ENCODE measurements around the gene C3.

The C3 gene

DNA sequence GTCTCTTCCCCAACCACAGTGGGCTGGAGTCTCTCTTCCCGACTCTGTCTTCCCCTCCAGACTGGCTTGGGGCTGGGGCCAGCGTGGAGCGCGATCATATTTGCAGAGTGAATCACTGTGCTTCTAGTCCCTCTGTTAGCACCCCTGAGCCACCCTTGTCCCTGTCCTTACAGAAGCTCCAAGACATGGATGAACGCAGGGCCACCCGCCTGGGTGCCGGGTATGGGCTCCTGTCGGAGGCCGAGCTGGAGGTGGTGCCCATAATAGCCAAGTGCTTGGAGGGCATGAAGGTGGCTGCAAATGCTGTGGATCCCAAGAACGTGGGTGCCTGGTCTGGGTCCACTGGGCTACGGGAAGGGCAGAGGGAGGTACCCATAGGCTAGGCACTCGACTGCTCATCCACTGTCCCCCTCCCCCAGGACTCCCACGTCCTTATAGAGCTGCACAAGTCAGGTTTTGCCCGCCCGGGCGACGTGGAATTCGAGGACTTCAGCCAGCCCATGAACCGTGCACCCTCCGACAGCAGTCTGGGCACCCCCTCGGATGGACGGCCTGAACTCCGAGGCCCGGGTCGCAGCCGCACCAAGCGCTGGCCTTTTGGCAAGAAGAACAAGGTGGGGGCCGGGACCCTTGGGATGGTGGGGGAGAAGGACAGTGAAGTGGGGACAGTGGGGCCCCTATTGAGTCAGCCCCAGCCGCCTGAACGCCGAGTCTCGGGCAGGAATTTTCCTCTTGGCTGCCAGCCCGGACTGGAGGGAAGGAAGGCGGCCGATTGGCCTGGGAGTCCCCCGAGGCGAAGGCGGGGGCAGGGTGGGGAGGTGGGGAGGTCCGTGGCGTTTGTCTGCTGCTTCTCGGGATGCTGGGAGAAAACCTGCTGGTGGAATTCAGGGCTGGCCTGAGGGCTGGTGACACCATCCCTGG, 24.2 kb upstream of the C3 start:
- DNase-seq (ENCODE audit: low read depth in 2 of 2) = no peak

DNA sequence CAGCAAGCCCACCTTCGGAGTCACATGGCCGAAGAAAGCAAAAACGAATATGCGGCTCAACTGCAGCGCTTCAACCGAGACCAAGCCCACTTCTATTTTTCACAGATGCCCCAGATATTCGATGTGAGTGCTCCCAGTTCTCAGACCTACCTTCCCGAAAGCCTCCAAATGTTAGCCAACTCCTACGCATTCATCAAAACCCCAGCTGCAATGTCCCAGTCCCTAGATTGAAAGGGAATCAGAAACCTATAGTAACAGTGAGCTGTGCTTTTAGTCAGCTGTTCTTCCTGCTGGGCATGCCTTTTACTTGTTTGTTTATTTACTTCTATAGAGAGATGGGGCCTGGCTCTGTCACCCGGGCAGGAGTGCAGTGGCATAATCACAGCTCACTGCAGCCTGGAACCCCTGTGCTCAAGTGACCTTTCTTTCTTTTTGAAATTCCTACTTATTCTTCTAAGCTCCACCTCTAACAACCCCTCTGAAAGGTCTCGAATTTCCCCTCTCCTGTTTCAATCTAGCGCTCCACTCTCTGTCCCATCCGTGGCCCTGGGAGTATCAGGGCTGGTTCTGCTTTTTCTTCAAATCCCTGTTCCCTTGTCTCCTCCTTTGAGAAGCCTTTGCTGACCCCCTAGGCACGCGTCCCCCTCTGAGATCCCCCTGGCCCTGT, 23.4 kb upstream of the C3 start:
- no peak for DNase-seq (ENCODE audit: low read depth in 2 of 2)

DNA sequence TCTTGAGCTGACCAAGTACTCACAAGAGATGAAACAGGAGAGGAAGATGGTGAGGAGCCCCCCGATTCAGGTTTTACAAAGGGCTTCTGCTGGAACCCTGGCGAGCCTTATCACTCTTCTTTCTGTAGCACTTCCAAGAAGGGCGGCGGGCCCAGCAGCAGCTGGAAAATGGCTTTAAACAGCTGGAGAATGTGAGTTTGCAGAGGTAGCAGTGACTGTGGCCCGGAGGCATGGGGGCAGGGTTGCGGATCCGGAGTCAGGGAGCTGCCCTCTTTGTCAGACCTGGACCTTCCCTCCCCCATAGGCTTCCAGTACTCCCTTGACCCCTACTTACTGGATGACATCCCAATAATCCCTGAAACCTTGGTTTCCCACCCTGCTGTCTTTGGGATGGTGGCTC, 22.6 kb upstream of the C3 start:
- DNase-seq (ENCODE audit: low read depth in 2 of 2) = no peak

DNA sequence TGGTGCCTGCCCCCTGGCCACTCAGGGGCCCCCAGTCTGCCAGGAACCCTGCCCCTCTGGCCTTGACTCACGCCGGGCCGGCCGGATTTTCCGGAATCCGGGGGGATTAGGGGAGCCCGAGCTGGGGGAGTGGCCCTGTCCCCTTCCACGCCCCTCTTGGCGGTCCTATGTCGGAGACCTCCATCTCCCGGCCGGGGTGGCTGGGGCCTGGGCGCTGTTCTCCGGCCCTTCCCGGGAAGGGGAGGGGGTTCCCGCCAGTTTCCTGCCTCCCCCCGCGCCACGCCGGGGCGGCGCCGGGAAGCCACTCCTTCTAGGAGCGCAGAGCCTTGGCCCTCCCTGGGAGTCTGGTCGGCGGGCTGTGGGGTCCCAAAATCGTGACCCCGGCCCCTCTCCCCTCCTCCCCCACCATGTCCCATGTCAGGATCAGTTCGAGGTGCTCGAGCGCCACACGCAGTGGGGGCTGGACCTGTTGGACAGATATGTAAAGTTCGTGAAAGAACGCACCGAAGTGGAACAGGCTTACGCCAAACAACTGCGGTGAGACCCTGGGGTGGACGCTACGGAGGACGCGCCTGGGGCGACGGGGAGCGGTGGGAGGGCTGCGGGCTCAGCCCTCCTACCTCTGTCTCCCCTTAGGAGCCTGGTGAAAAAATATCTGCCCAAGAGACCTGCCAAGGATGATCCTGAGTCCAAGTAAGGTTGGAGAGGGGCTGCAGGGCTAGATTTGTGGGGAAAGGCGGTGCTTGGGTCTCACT, 20.3 kb upstream of the C3 start:
- DNase-seq (ENCODE audit: low read depth in 2 of 2) = peak in 1 of 2 donors; percentile 17

DNA sequence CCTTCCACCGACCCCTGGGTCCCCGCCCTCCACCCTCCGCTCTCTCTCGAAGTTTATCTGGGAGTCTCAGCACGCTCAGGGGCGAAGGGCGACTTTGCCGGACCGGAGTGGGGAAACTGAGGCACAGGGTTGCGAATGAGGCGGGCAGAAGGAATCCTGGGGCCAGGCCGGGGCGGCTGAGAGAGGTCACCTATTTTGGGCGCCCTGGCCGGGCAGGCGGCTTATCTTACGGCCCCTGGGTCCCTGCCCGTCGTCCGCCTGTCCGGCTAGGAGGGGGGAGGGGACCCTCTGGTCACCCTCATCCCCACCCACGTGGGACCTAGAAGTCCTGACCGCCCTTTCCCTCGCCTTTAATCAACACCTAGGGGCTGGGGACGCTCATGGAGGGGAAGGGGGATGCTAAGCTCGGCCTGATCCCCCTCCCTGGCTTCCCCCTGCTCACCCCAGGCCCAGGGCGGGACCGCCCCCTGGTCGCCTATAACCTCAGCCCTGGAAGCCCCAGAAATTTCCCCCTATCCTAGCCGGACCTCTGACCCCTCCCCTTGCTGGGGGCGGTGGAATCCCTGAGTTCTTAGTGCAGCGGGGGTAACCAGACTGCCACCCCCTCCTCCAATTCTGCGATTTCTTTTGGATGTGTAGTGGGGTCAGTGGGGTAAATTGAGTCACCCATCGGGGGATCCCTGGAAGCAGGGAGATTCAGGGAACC, 19.6 kb upstream of the C3 start:
- DNase-seq (ENCODE audit: low read depth in 2 of 2) = no peak

DNA sequence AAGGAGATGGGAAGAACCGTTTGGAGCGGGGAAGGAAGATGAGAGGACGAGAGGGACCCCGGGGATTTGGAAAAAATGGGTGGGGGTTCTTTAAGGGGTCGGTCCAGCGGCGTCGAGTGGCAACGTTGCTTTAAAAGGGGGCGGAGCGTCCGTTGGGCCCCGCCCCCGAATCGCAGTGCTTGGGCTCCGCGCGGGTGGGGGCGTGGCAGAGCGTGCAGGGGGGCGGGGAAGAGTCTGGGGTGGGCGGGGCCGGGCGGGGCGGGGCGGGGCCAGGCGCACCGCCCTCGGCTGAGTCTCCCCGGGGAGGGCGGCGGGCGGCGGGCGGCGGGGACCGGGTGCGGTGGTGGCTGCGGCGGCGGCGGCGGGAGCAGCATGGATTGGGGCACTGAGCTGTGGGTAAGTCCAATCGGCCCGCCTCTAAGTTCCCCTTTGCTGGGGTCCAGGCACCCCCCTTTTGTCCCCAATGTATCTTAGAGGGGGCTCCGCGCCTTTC, 19.0 kb upstream of the C3 start, which contains the start of gene TRIP10:
Gene TRIP10, plus strand, starts transcription at position 291 of the 493 bp plus-strand sequence. Its CDS starts 82 bp downstream, at position 373.
- DNase-seq (ENCODE audit: low read depth in 2 of 2) = peak; percentile 72 to 76

DNA sequence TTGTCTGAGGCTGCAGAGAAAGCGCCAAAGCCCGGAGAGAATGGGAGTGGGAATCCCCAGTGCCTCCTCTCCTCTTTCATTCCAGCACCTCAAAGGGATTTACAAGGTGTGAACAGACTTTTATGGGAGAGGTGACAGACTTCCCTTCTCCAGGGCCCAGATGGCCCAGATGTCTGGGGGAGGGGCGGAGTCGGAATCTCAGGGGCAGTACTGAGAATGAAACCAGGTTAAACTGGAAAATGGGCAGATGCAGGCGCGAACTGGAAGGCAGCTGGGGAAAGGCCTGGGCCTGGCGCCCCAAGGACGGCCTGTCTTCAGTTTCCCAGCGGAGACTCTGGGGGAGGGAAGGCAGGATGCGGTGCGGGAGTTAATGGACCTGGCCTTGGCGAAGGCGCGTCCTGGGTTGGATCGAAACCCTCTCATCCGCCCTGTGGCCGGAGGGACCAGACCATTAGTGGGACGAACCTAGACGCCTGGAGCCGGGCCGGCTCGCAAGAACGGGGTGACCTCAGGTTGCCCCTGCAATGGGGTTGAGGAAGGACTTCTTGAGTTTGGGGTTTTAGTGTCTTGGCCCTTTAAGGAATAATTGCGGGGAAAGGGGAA, 18.4 kb upstream of the C3 start:
- DNase-seq (ENCODE audit: low read depth in 2 of 2) = peak in 1 of 2 donors; percentile 3

DNA sequence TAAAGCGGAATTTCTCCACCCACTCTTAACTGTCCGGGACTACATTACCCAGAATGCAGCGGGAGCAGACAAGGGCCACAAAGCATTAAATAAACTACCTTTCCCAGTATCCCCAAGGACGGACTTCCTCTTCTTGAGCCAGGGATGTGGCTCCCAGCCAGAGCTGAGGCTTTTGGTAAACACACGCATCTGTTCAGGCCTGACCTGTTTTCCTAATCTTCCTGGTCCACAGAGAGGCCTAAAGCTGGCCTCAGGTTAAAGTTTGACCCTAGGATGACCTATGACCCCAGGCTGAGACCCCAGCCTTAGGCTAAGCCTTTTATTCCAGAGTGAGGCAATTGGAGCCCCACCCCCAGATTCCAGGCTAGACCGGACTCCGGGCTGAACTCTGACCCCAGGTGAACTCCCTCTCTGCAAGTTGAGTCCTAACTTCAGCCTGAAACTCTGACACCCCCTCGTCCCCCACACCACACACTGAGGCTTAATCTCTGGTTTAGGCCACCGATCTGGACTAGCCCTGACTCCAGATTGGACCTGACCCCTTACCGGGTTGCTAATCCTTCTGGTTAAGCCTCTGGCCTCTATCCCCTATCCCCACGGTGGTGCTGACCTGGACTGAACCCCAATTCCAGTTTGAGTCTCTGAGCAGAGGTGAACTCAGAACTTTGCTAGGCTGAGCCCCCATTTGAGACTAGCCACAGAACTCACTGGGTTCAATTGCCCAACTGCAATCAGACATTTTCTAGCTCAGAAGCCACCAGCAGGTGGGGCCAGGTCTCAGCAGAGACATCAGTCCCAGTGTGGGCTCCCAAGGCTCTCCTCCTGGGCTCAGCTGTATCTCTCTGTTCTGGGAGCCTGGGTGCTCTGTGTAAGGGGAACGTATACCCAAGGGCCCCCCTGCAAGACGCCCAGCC, 17.7 kb upstream of the C3 start:
- peak; percentile 58 to 79 for DNase-seq (ENCODE audit: low read depth in 2 of 2)

DNA sequence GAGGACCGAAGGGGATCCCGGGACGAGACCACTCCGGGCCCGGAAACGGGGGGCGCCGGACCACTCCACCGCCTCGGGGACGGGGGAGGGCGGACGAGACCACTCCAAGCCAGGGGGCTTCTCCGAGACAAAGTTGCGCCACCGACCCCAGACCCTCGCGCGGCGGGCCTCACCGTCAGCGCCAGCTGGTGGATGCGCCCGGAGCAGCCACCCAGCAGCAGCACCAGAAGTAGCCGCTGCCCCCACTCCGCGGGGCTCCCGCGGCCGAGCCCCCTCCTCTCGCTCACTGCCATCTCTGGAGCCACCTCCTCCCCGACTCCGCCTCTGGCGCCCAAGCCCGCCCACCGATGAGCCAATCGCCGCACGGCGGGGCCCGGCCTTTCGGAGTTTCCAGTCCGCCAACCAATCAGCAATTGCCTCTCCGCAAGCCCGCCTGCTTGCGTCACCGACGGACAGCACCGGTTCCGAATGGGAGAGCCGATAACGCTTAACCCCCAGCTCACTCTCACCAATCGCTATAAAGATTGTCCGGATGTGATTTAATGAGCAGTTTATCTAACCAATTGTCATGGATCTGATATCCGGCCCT, 16.9 kb upstream of the C3 start, which contains the start of gene GPR108:
Gene GPR108, minus strand, starts transcription at position 297 of the 589 bp plus-strand sequence. Its CDS starts 4 bp downstream, at position 293.
- peak; percentile 97 to 98 for DNase-seq (ENCODE audit: low read depth in 2 of 2)

DNA sequence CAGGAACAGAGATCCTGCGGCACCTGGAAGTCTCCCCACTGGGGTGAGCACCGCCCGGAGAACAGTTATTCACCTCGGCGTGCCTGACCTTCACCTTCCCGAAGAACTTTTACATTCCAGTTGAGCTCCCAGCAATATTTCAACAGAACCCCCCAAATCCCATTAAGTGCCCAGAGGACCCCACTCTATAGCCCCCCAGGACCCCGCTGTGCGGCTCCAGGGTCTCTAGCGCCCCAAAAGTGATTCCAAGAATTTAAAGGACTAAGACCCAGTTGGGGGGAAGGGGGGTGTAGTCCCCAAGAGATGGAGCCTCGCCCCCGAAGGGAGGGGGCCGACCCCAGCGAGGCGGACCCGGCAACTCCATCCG, 16.4 kb upstream of the C3 start:
- DNase-seq (ENCODE audit: low read depth in 2 of 2) = no peak

DNA sequence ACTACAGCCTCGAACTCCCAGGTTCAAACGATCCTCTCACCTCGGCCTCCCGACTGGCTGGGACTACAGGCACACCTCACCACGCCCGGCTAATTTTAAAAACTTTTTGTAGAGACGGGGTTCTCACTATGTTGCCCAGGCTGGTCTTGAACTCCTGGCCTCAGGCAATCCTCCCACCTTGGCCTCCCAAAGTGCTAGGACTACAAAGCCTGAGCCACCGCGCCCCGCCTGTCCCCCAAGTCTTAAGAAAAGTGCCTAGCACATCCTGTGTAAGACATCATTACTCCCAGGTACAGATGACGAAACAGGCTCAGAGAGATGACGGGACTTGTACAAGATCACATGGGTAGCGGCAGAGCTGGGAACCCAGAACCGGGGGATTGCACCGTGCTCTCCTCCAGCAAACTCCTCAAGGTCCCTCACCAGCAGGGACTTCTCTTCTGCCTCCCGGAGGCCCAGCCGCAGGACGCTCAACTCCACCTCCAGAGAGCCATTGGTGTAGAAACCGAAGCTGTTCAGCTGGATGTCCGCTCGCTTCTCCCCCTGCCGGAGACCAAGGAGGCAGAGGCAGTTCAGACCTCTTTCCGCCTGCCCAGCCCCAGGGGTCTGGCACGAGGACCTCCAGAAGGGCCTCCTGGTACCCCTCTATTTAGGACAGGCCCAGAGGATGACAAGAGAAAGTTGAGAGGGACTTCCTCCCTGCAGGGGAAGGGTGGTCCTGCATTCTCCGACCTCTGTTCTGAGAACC, 15.9 kb upstream of the C3 start:
- peak; percentile 51 to 61 for DNase-seq (ENCODE audit: low read depth in 2 of 2)

DNA sequence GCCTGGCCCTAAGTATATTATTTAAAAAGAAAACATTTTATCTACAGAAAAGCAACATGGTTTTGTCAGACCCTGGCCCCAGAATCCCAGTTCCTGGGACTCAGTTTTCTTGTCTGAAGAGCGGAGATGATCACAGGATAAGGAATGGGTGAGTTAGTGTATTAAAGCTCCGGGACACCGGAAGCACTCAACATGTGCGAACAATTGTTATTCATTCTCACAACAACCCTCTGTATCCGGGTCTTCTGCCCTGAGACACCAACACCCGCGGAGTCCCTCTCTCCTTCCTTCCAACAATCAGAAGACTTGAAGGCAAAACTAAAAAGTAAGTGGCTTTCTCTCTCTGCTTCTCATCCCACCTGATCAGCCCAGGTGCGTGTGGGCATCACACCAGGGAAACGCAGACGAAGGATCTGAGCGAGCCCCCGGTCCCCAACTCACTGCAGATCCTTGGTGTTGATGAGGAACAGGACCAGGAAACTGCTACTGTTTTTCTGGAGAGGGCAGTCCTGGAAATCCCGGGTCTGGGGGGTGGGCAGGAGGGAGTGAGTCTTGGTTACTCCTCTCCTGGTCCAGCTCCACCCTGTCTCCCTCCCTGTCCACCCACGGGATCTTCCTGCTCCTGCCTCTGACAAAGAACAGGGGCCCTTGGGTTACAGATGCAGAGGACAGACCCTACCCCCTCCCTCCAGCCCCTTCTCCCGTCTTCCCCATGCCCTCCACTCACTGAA, 14.9 kb upstream of the C3 start:
- DNase-seq (ENCODE audit: low read depth in 2 of 2) = no peak

DNA sequence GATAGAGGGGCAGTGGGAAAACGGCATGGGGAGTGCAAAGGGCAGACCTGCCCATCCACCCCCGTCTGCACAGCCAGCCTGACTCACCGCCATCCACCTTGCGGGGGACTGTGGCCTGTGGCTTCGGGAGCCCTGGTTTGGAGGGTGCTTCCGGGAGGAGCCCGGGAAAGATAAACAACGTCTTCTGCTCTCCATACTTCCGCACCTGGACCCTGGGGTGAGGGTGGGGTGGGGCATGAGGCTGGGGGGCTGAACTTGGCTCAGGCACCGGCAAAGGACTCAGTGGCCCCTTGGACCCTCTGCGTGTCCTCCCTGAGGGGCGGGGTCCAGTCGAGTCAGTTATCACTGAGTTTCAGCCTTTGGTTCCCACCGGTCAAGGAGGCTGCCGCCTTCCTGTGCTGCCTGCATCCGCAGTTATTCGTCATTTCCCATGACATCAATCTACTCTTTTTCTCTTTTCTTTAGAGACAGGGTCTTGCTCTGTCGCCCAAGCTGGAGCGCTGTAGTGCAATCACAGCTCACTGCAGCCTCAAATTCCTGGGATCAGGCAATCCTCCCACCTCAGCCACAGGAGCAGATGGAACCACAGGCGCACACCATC, 13.7 kb upstream of the C3 start:
- DNase-seq (ENCODE audit: low read depth in 2 of 2) = no peak

DNA sequence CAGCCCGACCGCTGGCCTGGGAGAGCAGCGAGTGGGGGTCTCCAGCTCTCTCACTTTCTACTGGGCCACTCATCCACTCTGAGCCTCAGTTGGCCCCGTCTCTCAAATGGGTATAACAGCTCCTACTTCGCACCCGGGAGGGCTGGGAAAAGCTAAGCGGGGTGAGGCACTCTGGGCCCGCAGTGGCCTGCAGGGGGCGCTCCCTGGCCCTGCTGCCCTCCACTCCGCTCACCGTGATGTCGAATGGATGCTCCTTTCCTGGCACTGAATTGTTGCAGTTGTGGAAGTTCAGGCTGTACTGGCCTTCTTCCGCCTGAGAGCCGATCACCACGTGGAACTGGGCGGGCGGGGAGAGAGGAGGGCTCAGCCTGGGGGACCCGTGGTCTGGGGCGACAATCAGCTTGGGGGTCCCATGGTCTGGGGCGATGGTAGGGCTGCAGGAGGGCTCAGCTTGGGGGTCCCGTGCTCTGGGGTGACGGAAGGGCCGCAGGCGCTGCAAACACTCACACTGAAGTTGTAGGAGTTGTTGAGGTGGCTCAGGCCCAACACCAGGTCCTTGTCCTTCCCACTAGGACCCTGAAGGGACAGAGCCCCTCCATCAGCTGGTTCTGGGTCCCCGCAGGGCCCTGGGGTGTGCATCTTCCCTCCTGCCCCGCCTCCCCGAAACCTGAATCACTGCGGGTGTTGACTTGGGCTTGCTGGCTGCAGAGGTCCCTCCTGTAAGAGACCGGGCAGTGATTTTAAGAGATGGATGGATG, 13.1 kb upstream of the C3 start:
- no peak for DNase-seq (ENCODE audit: low read depth in 2 of 2)

DNA sequence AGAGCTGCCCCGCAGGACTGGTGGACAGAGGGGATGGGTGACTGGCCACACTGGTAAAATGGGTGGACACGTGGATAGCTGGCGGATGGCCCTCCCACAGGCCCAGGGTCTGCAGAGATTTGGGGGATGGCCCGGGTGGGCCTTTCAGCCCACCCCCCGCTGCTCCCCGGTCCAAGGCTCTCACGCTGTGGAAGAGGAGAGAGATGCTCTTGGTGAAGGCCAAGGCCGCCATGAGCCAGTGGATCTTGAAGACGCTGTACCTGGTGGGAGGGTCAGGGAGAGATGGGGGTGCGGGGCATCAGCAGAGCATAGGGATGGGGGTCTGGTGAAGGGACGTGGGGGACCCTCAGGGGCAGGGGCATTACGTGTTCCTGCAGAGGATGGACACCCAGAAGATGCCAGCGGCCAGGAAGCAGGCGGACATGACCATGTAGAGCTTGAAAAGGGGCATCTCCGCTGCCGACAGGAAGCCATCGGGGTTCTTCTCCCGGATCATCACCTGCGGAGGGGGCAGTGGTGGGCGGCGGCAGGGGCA, 12.4 kb upstream of the C3 start:
- DNase-seq (ENCODE audit: low read depth in 2 of 2) = no peak

DNA sequence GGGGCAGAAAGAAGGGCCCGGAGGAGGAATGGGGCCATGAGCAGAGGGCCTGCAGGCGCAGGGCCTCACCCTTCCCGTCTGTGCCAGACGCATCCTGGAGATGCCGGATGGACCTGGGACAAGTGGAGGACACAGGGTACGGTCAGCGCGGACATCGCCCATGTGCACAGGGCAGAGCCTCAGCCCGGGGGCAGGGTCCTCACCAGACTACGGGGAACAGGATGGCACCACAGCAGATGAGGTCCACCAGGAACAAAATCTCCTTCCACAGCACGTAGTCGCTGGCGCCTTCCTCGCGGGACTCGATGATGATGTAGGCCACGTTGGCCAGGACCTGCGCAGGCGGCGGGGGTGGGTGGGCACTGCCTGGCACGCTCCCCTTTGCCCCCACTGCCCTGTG, 11.4 kb upstream of the C3 start:
- DNase-seq (ENCODE audit: low read depth in 2 of 2) = no peak
